H54 (cell line): ENCODE results near the gene WASHC2A.
A peak's percentile ranks its signal among the peaks of the same experiment; 100 is the strongest.
"Not testable (repeated sequence)": the region's sequence is repeated elsewhere in the genome, so short reads cannot be mapped to it uniquely, and the experiment has no call there.

ENCODE experiments used
- DNase-seq: peaks from one replicate; pipeline ENCODE4 v3.0.0; 2011; ENCODE audit warnings: low spot score, mixed read lengths; ENCODE audit not compliant: insufficient read length
- FAIRE-seq: peaks from 3 replicates; lab custom pipeline; 2011; peaks lifted over from hg19 to GRCh38; lab: Jason Lieb, UNC
- POLR2A ChIP-seq: IDR thresholded peaks from 2 replicates; pipeline ENCODE4 v1.6.1; 2011; ENCODE audit warnings: low read depth, mild to moderate bottlenecking, low read length

The WASHC2A gene

GRCh38 chr10:50067546-50068351 lies at the start of gene WASHC2A:
WASHC2A (plus strand) TSS chr10:50067954; CDS start chr10:50068006, 52 bp downstream.
- FAIRE-seq (peak; percentile 74), DNase-seq (peak; percentile 42)
- TF ChIP-seq POLR2A: peak; percentile 56

GRCh38 chr10:50019279-50019678 lies 48.5 kb upstream of the WASHC2A start:
- not testable (repeated sequence) for DNase-seq, FAIRE-seq

GRCh38 chr10:50020451-50021024 lies 47.2 kb upstream of the WASHC2A start:
- not testable (repeated sequence) for DNase-seq, FAIRE-seq

GRCh38 chr10:50021646-50022045 lies 46.1 kb upstream of the WASHC2A start:
- TF ChIP-seq POLR2A: no peak
- FAIRE-seq (no peak), DNase-seq (no peak)

GRCh38 chr10:50024716-50025383 lies 42.9 kb upstream of the WASHC2A start:
- not testable (repeated sequence) for FAIRE-seq, DNase-seq

- FAIRE-seq (no peak), DNase-seq (no peak)
Measured at GRCh38 chr10:50025627-50026026, 42.1 kb upstream of the WASHC2A start.

GRCh38 chr10:50027195-50027594 lies 40.6 kb upstream of the WASHC2A start:
- no peak for TF ChIP-seq POLR2A
- DNase-seq (no peak), FAIRE-seq (no peak)

More at GRCh38 chr10:50025627-50026026, 42.1 kb upstream of the WASHC2A start:
- TF ChIP-seq POLR2A: no peak

GRCh38 chr10:50033481-50033880 lies 34.3 kb upstream of the WASHC2A start:
- DNase-seq: no peak
- FAIRE-seq: no peak
- TF ChIP-seq POLR2A: no peak

- FAIRE-seq, DNase-seq: not testable (repeated sequence)
Measured at GRCh38 chr10:50035337-50035736, 32.4 kb upstream of the WASHC2A start.

GRCh38 chr10:50044941-50045664 lies 22.7 kb upstream of the WASHC2A start:
- TF ChIP-seq POLR2A: no peak
- FAIRE-seq (no peak), DNase-seq (no peak)

- not testable (repeated sequence) for DNase-seq, FAIRE-seq
Measured at GRCh38 chr10:50046457-50046856, 21.3 kb upstream of the WASHC2A start.

GRCh38 chr10:50047594-50047993 lies 20.2 kb upstream of the WASHC2A start:
- not testable (repeated sequence) for FAIRE-seq, DNase-seq

- not testable (repeated sequence) for DNase-seq
- peak; percentile 65 for FAIRE-seq
Measured at GRCh38 chr10:50051995-50052660, 15.6 kb upstream of the WASHC2A start.

GRCh38 chr10:50052778-50053376 lies 14.9 kb upstream of the WASHC2A start:
- not testable (repeated sequence) for FAIRE-seq

GRCh38 chr10:50055494-50056292 lies 12.1 kb upstream of the WASHC2A start:
- not testable (repeated sequence) for DNase-seq, FAIRE-seq

More at GRCh38 chr10:50052778-50053376, 14.9 kb upstream of the WASHC2A start:
- not testable (repeated sequence) for DNase-seq

GRCh38 chr10:50056654-50057053 lies 11.1 kb upstream of the WASHC2A start:
- not testable (repeated sequence) for DNase-seq

GRCh38 chr10:50058727-50059126 lies 9.0 kb upstream of the WASHC2A start:
- not testable (repeated sequence) for DNase-seq, FAIRE-seq

More at GRCh38 chr10:50056654-50057053, 11.1 kb upstream of the WASHC2A start:
- not testable (repeated sequence) for FAIRE-seq

GRCh38 chr10:50059946-50060345 lies 7.8 kb upstream of the WASHC2A start:
- FAIRE-seq, DNase-seq: not testable (repeated sequence)
